ENCODE data around the gene HIBADH.

DNA sequence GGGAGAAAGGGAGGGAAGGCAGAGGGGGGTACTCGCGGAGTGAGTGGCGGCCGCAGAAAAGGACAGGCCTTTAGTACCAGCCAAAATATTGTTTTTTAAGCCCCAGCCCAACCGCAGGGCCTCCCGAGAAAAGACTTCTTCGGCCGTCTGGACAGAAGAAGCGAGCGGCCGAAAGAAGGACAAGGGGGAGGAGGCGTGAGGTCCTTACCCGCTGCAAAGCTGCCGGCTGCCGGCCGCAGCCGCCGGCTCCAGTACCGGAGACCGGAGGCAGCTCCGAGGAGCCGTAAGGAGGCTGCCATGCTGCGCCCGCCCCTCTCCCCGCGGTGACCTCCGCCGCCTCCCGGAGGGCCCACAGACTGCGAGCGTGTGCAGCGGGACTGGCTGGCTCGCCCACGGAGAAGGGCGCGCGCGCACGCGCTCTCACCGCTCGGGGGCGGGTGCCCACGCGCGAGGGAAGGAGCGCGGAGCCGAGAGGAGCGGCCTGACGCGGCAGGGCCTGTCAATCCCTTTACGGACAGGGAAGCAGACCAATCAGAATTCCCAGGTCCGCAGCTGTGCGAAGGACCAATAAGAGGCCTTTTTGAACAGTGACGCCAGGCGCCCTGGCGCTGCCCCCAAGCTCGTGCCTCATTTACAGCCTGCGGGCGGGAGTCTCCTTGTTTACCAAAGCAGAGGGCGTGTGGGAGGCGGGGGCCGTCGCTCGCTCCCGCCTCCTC is at the start of gene HIBADH:
- TF ChIP-seq, protein P1, sequence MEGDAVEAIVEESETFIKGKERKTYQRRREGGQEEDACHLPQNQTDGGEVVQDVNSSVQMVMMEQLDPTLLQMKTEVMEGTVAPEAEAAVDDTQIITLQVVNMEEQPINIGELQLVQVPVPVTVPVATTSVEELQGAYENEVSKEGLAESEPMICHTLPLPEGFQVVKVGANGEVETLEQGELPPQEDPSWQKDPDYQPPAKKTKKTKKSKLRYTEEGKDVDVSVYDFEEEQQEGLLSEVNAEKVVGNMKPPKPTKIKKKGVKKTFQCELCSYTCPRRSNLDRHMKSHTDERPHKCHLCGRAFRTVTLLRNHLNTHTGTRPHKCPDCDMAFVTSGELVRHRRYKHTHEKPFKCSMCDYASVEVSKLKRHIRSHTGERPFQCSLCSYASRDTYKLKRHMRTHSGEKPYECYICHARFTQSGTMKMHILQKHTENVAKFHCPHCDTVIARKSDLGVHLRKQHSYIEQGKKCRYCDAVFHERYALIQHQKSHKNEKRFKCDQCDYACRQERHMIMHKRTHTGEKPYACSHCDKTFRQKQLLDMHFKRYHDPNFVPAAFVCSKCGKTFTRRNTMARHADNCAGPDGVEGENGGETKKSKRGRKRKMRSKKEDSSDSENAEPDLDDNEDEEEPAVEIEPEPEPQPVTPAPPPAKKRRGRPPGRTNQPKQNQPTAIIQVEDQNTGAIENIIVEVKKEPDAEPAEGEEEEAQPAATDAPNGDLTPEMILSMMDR (IDR thresholded peaks at IDR 0.05): peak in 2 of 3 experiments; percentile 38 to 43
- TF ChIP-seq POLR2A (IDR thresholded peaks at IDR 0.05): peak; percentile 75

Data from testis (tissue), 2 donors.